Keratinocyte (primary cell): ENCODE results near the gene ABCC8. TPM values are rescaled to one million over a fixed set of nuclear protein-coding genes. Genes with fewer than 3 reads are reported as not detected.

Experiments
- DNase-seq: peaks from one replicate; pipeline ENCODE4 v3.0.0-alpha.2; 2011; ENCODE audit warnings: low read depth, missing footprints, low spot score
- FAIRE-seq: peaks from 2 replicates; lab custom pipeline; 2011; peaks lifted over from hg19 to GRCh38; lab: Jason Lieb, UNC
- H2AFZ ChIP-seq: 2 replicates; pipeline ENCODE4 v1.6.0; 2012; ENCODE audit warnings: low read length, control low read depth, inconsistent platforms; ENCODE audit not compliant: control insufficient read depth
- H3K27ac ChIP-seq: 2 replicates; pipeline ENCODE4 v1.5.1; 2011; ENCODE audit warnings: low read length; ENCODE audit not compliant: control insufficient read depth, insufficient read depth
- H3K27me3 ChIP-seq: 3 replicates; pipeline ENCODE4 v1.6.0; 2011; ENCODE audit warnings: low read length; ENCODE audit not compliant: control insufficient read depth, insufficient read depth; ENCODE audit errors: extremely low read depth
- H3K36me3 ChIP-seq, 2 experiments: 2 replicates in 1 of 2; 3 replicates in 1 of 2; pipeline ENCODE4 v1.5.1; 2011; ENCODE audit warnings: low read length in 2 of 2, mild to moderate bottlenecking in 1 of 2; ENCODE audit not compliant: control insufficient read depth in 2 of 2, insufficient read depth in 2 of 2; ENCODE audit errors: extremely low read depth in 1 of 2
- H3K4me1 ChIP-seq: 3 replicates; pipeline ENCODE4 v1.5.1; 2011; ENCODE audit warnings: low read length; ENCODE audit not compliant: control insufficient read depth, insufficient read depth; ENCODE audit errors: extremely low read depth
- H3K4me2 ChIP-seq: 3 replicates; pipeline ENCODE4 v1.6.0; 2011; ENCODE audit warnings: low read depth, low read length; ENCODE audit not compliant: control insufficient read depth, insufficient read depth; ENCODE audit errors: extremely low read depth
- H3K4me3 ChIP-seq, 3 experiments: fragments of 200-600 bp in 1 of 3; sonication (generic) in 1 of 3; 2 replicates in 2 of 3; 3 replicates in 1 of 3; pipeline ENCODE4 v1.5.1; 2011 to 2016; ENCODE audit warnings: low read length in 3 of 3, mild to moderate bottlenecking in 3 of 3, control low read depth in 2 of 3, inconsistent platforms in 1 of 3, low read depth in 1 of 3, mixed read lengths in 1 of 3, mixed run types in 1 of 3, moderate library complexity in 1 of 3; ENCODE audit not compliant: control insufficient read depth in 2 of 3, insufficient read depth in 2 of 3; ENCODE audit errors: extremely low read depth in 1 of 3
- H3K79me2 ChIP-seq: 2 replicates; pipeline ENCODE4 v1.6.0; 2012; ENCODE audit warnings: low read length; ENCODE audit not compliant: control insufficient read depth, insufficient read depth
- H3K9ac ChIP-seq: 3 replicates; pipeline ENCODE4 v1.6.0; 2011; ENCODE audit warnings: low read length; ENCODE audit not compliant: control insufficient read depth, insufficient read depth; ENCODE audit errors: extremely low read depth
- H3K9me1 ChIP-seq: 3 replicates; pipeline ENCODE4 v1.6.0; 2011; ENCODE audit warnings: low read length; ENCODE audit not compliant: control insufficient read depth, insufficient read depth; ENCODE audit errors: extremely low read depth
- H3K9me3 ChIP-seq: 2 replicates; pipeline ENCODE4 v1.5.1; 2012; ENCODE audit warnings: low read depth, low read length; ENCODE audit not compliant: control insufficient read depth
- H4K20me1 ChIP-seq: 3 replicates; pipeline ENCODE4 v1.6.0; 2011; ENCODE audit warnings: low read length; ENCODE audit not compliant: control insufficient read depth, insufficient read depth; ENCODE audit errors: extremely low read depth
- CTCF ChIP-seq, 3 experiments: IDR thresholded peaks in 1 of 3; conservative IDR thresholded peaks in 1 of 3; optimal IDR thresholded peaks in 1 of 3; 2 replicates in 2 of 3; 3 replicates in 1 of 3; pipeline versions ENCODE3 to v1.5.1; 2011; ENCODE audit warnings: low read length in 3 of 3, mild to moderate bottlenecking in 3 of 3, moderate library complexity in 2 of 3, control low read depth in 1 of 3, inconsistent platforms in 1 of 3; ENCODE audit not compliant: insufficient read depth in 2 of 3; ENCODE audit errors: extremely low read depth in 1 of 3
- EZH2 ChIP-seq: IDR thresholded peaks from one replicate; pipeline ENCODE4 v1.6.1; 2012; ENCODE audit warnings: inconsistent platforms, mild to moderate bottlenecking, low read length, moderate library complexity
- dilution Hi-C: fragments of 300-500 bp; cut with MboI; formaldehyde crosslinking; loops from one replicate; pipeline ENCODE4 v1.7.0; 2020; ENCODE audit warnings: low sequenced_read_pairs; ENCODE audit not compliant: extremely low pct_ligation_motif_present
- polyA plus RNA-seq, 5 experiments: library from polyadenylated mRNA; depleted of rRNA in 3 of 5; stranded (reverse) in 3 of 5; stranded (forward) in 1 of 5; unstranded in 1 of 5; fragments of >200 nt; gene quantifications; 1 replicate in 1 of 5; 2 replicates in 3 of 5; 3 replicates in 1 of 5; pipeline versions ENCODE4 v1.2.1 to v1.2.3, GENCODE V29; 2011 to 2012; ENCODE audit warnings: missing spikeins in 2 of 5, low read depth in 1 of 5, low replicate concordance in 1 of 5

The ABCC8 gene
- polyA plus RNA-seq, 1 donor (not counting 4 experiments of a cell fraction or from before 2014, with no cell fraction given), result not detected

GRCh38 chr11:17414317-17414737 lies 62.3 kb downstream of the ABCC8 start:
- no peaks in the 10 kb centered on the region for H3K9me1 ChIP-seq
- peaks cover 26% of the 10 kb centered on the region for H3K27me3 ChIP-seq
- FAIRE-seq (no peak), DNase-seq (no peak)
- no peak overlapping the region for H3K9ac ChIP-seq
- no peaks in the 10 kb centered on the region for H4K20me1 ChIP-seq
- H3K79me2 ChIP-seq, result no peaks in the 10 kb centered on the region
- TF ChIP-seq EZH2 (no peak), CTCF (optimal IDR thresholded peaks at IDR 0.05 in 1 of 3, IDR thresholded peaks at IDR 0.05 in 1 of 3, conservative IDR thresholded peaks at IDR 0.05 in 1 of 3; ENCODE audit: extremely low read depth in 1 of 3, insufficient read depth in 2 of 3, low read length in 3 of 3) (no peak)
- H3K9me3 ChIP-seq, result no peaks in the 10 kb centered on the region
- H2AFZ ChIP-seq, result no peak overlapping the region
- H3K4me3 ChIP-seq, result no peak overlapping the region
- no peak overlapping the region for H3K4me2 ChIP-seq
- H3K4me1 ChIP-seq, result no peaks in the 10 kb centered on the region
- H3K36me3 ChIP-seq, result no peaks in the 10 kb centered on the region
- dilution Hi-C loops, result no loop called here
- no peak overlapping the region for H3K27ac ChIP-seq

- Histone ChIP-seq H3K4me2 (no peak overlapping the region), H3K9ac (no peak overlapping the region), H3K36me3 (no peaks in the 10 kb centered on the region), H3K27me3 (peaks cover 20% of the 10 kb centered on the region), H3K27ac (no peak overlapping the region), H3K9me3 (no peaks in the 10 kb centered on the region), H3K9me1 (no peaks in the 10 kb centered on the region), H3K79me2 (no peaks in the 10 kb centered on the region), H4K20me1 (no peaks in the 10 kb centered on the region), H3K4me1 (no peaks in the 10 kb centered on the region), H2AFZ (no peak overlapping the region), H3K4me3 (no peak overlapping the region)
- dilution Hi-C loops, result no loop called here
- DNase-seq (no peak), FAIRE-seq (no peak)
- TF ChIP-seq EZH2, result no peak
- TF ChIP-seq CTCF (optimal IDR thresholded peaks at IDR 0.05 in 1 of 3, IDR thresholded peaks at IDR 0.05 in 1 of 3, conservative IDR thresholded peaks at IDR 0.05 in 1 of 3; ENCODE audit: extremely low read depth in 1 of 3, insufficient read depth in 2 of 3, low read length in 3 of 3), result no peak
These were observed 63.0 kb downstream of the ABCC8 start for GRCh38 chr11:17413414-17414316.
